A673 (cell line): ENCODE measurements around the gene TMC3. TPM values are rescaled to one million over a fixed set of nuclear protein-coding genes. Genes with fewer than 3 reads are reported as not detected.

Experiments
- BruUV-seq: library from RNA; stranded (reverse); fragments of 400-500 nt; replicated peaks from 2 replicates; lab custom pipeline; 2021; lab: Mats Ljungman, UMichigan
- CTCF ChIA-PET: fragments of 300-600 bp; sonication (Branson Sonifier 250); formaldehyde crosslinking; loops from one replicate; lab custom pipeline; 2022; ENCODE audit warnings: antibody characterized with exemption; lab: Charles Lee
- POLR2A ChIA-PET: fragments of 300-600 bp; sonication (Branson Sonifier 250); formaldehyde crosslinking; loops from one replicate; lab custom pipeline; 2022; ENCODE audit warnings: antibody characterized with exemption; ENCODE audit not compliant: low non-redundant PET; lab: Charles Lee
- DNase-seq: peaks from one replicate; pipeline ENCODE4 v3.0.0-alpha.2; 2015; ENCODE audit warnings: low spot score
- H3K27ac ChIP-seq: fragments of 200-600 bp; sonication (generic); 2 replicates; pipeline ENCODE4 v1.5.1; 2016; ENCODE audit warnings: mixed run types, low read depth, mild to moderate bottlenecking, mixed read lengths, antibody characterized with exemption, low read length; ENCODE audit not compliant: poor library complexity, severe bottlenecking
- H3K27me3 ChIP-seq: fragments of 200-600 bp; sonication (generic); replicated peaks from 2 replicates; pipeline ENCODE4 v1.6.1; 2017; ENCODE audit warnings: mixed run types, low read depth, mild to moderate bottlenecking, mixed read lengths, antibody characterized with exemption, low read length; ENCODE audit not compliant: insufficient read depth, poor library complexity
- H3K36me3 ChIP-seq: fragments of 200-600 bp; sonication (generic); 2 replicates; pipeline ENCODE4 v1.6.1; 2016; ENCODE audit warnings: mixed run types, mild to moderate bottlenecking, mixed read lengths, antibody characterized with exemption, low read length; ENCODE audit not compliant: insufficient read depth, poor library complexity, severe bottlenecking
- H3K4me1 ChIP-seq: fragments of 200-600 bp; sonication (generic); 2 replicates; pipeline ENCODE4 v1.6.1; 2017; ENCODE audit warnings: mixed run types, mild to moderate bottlenecking, mixed read lengths, antibody characterized with exemption, low read length; ENCODE audit not compliant: insufficient read depth, poor library complexity, severe bottlenecking
- H3K4me3 ChIP-seq: fragments of 200-600 bp; sonication (generic); 2 replicates; pipeline ENCODE4 v1.5.1; 2016; ENCODE audit warnings: low read depth, mixed run types, mild to moderate bottlenecking, mixed read lengths, low read length; ENCODE audit not compliant: poor library complexity, severe bottlenecking
- H3K9me3 ChIP-seq: fragments of 200-600 bp; sonication (generic); 2 replicates; pipeline ENCODE4 v1.6.1; 2016; ENCODE audit warnings: mixed run types, low read depth, mild to moderate bottlenecking, mixed read lengths, antibody characterized with exemption, low read length; ENCODE audit not compliant: poor library complexity, severe bottlenecking
- CTCF ChIP-seq: fragments of 300-800, 200-600 bp; sonication (generic); conservative IDR thresholded peaks from 2 replicates; pipeline ENCODE4 v1.5.1; 2017; ENCODE audit warnings: low read depth, mild to moderate bottlenecking, antibody characterized with exemption, low read length, moderate library complexity, mixed read lengths
- EZH2 ChIP-seq: fragments of 200-600 bp; sonication (generic); IDR thresholded peaks from 2 replicates; pipeline ENCODE4 v1.6.1; 2017; ENCODE audit warnings: borderline replicate concordance, low read depth, mild to moderate bottlenecking, mixed read lengths, antibody characterized with exemption, low read length; ENCODE audit not compliant: poor library complexity, severe bottlenecking
- intact Hi-C: fragments of 100-400 bp; cut with micrococcal nuclease; formaldehyde crosslinking; loops from one replicate; pipeline ENCODE4 v1.10.0; 2022; ENCODE audit not compliant: unreplicated experiment
- total RNA-seq: library from RNA; stranded (reverse); gene quantifications from 2 replicates; pipeline ENCODE4 v1.2.3, GENCODE V29; 2021

The TMC3 gene
- total RNA-seq, 1 experiment from 2014 or later, result not detected

DNA sequence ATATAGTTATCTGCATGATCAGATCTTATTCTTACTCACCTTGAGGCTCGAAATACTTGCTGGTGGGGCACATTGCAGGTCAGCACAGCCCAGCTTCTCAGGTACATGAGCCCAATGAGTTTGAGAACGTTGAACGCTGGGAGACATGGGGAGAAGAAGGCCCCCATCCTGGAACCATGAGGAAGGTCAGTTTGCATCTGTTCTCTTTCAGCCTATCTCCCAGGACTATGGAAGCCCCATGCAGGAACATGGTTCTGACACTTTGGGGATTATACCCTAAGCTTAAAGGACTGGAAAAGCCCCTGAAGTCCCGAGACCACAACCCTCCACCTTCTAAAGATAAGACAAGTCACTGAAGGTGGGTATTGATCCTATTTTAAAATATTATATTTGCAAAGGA is 32.7 kb downstream of the TMC3 start:
- TF ChIP-seq CTCF (no peak), EZH2 (no peak)
- H3K27me3 ChIP-seq, result no peaks in the 10 kb centered on the region
- no peaks in the 10 kb centered on the region for H3K36me3 ChIP-seq
- CTCF ChIA-PET, result no interaction called here
- no peaks in the 10 kb centered on the region for H3K9me3 ChIP-seq
- H3K27ac ChIP-seq, result no peak overlapping the region
- no TSS peak for BruUV-seq
- DNase-seq, result no peak
- H3K4me1 ChIP-seq, result no peaks in the 10 kb centered on the region
- POLR2A ChIA-PET, result no interaction called here
- intact Hi-C loops, result no loop called here
- H3K4me3 ChIP-seq, result no peak overlapping the region

GRCh38 chr15:81339851-81340250 is 34.2 kb downstream of the TMC3 start:
- ChIA-PET POLR2A (no interaction called here), CTCF (no interaction called here)
- DNase-seq, result no peak
- H3K4me1 ChIP-seq, result no peaks in the 10 kb centered on the region
- H3K9me3 ChIP-seq, result no peaks in the 10 kb centered on the region
- no peak overlapping the region for H3K27ac ChIP-seq
- TF ChIP-seq EZH2, result no peak
- no peak for TF ChIP-seq CTCF
- H3K27me3 ChIP-seq, result no peaks in the 10 kb centered on the region
- H3K4me3 ChIP-seq, result no peak overlapping the region
- H3K36me3 ChIP-seq, result no peaks in the 10 kb centered on the region
- intact Hi-C loops, result no loop called here
- no TSS peak for BruUV-seq

- Histone ChIP-seq H3K36me3 (no peaks in the 10 kb centered on the region), H3K9me3 (no peaks in the 10 kb centered on the region), H3K4me3 (no peak overlapping the region), H3K27me3 (no peaks in the 10 kb centered on the region), H3K27ac (no peak overlapping the region), H3K4me1 (no peaks in the 10 kb centered on the region)
- no peak for DNase-seq
- TF ChIP-seq CTCF (no peak), EZH2 (no peak)
- ChIA-PET POLR2A (no interaction called here), CTCF (no interaction called here)
- intact Hi-C loops, result no loop called here
- no TSS peak for BruUV-seq
These were observed 34.7 kb downstream of the TMC3 start for GRCh38 chr15:81339321-81339720.
